Myocyte (in vitro differentiated cells): Measurements from ENCODE around the gene NOL3. TPM values are rescaled to one million over a fixed set of nuclear protein-coding genes. Genes with fewer than 3 reads are reported as not detected.

Experiments
- DNase-seq: peaks from one replicate; pipeline ENCODE4 v3.0.0-alpha.2; 2012; ENCODE audit warnings: low read depth
- microRNA counts: library from miRNA; unstranded; fragments of <30 nt; microRNA quantifications from one replicate; lab custom pipeline; 2016
- microRNA-seq: library from miRNA; unstranded; fragments of <30 nt; microRNA quantifications from one replicate; pipeline ENCODE4, GENCODE V29; 2016
- total RNA-seq: library from RNA; depleted of rRNA; stranded (reverse); fragments of >200 nt; gene quantifications from 2 replicates; pipeline ENCODE4 v1.2.3, GENCODE V29; 2014

The NOL3 gene
- total RNA-seq, 1 donor from 2014 or later, result 86.5 TPM

- no peak for DNase-seq
Observed at GRCh38 chr16:67204076-67204475, 33.7 kb downstream of the NOL3 start.

GRCh38 chr16:67206129-67206837 is 35.9 kb downstream of the NOL3 start:
- no peak for DNase-seq

- no peak for DNase-seq
Observed at GRCh38 chr16:67206838-67207248, 36.5 kb downstream of the NOL3 start.

GRCh38 chr16:67207249-67208091 is 37.1 kb downstream of the NOL3 start:
- DNase-seq, result peak; percentile 87

- no peak for DNase-seq
Observed at GRCh38 chr16:67208154-67208896, 38.0 kb downstream of the NOL3 start.

GRCh38 chr16:67209565-67209964 is 39.2 kb downstream of the NOL3 start:
- no peak for DNase-seq

GRCh38 chr16:67210069-67210937 is 40.0 kb downstream of the NOL3 start:
- no peak for DNase-seq

GRCh38 chr16:67211674-67212073 is 41.3 kb downstream of the NOL3 start:
- DNase-seq, result no peak

GRCh38 chr16:67212766-67213165 is 42.4 kb downstream of the NOL3 start:
- DNase-seq, result no peak

GRCh38 chr16:67213197-67214019 is 43.1 kb downstream of the NOL3 start:
- no peak for DNase-seq

GRCh38 chr16:67215706-67216105 is 45.4 kb downstream of the NOL3 start:
- DNase-seq, result no peak

- DNase-seq, result no peak
Observed at GRCh38 chr16:67216612-67217490, 46.5 kb downstream of the NOL3 start.

- DNase-seq, result no peak
Observed at GRCh38 chr16:67223992-67224391, 53.7 kb downstream of the NOL3 start.

MicroRNAs within 50 kb of the gene (microRNA counts, 767-probe panel; counts per million panel counts)
- microRNA hsa-miR-328 (lab: Ali Mortazavi, UCI), result not detected

Small RNAs within 50 kb of the gene (microRNA-seq; reads per million reads assigned to microRNA genes)
- 50.7 reads per million, percentile 48 among the genes with 10 or more reads in this experiment for gene MIR328

Other genes starting within 250 kb of the NOL3 start
- gene RRAD, start 245.0 kb upstream of the NOL3 start, total RNA-seq, result 26.3 and 60.5 TPM in 2 replicates
- 168 and 235 TPM in 2 replicates for gene CIAO2B, start 236.1 kb upstream of the NOL3 start, total RNA-seq
- 70.7 and 81.0 TPM in 2 replicates for gene CES2, start 235.0 kb upstream of the NOL3 start, total RNA-seq
- 1.7 and 1.9 TPM in 2 replicates for gene CES3, start 209.3 kb upstream of the NOL3 start, total RNA-seq
- gene CES4A, start 181.9 kb upstream of the NOL3 start, total RNA-seq, result 0.10 and 0.19 TPM in 2 replicates
- 54.1 and 75.1 TPM in 2 replicates for gene CBFB, start 141.4 kb upstream of the NOL3 start, total RNA-seq
- gene PHAF1, start 60.6 kb upstream of the NOL3 start, total RNA-seq, result 22.4 and 30.7 TPM in 2 replicates
- 56.1 and 57.4 TPM in 2 replicates for gene B3GNT9, start 19.5 kb upstream of the NOL3 start, total RNA-seq
- 19.1 and 21.0 TPM in 2 replicates for gene TRADD, start 10.6 kb upstream of the NOL3 start, total RNA-seq
- gene FBXL8, start 10.6 kb upstream of the NOL3 start, total RNA-seq, result 39.3 and 46.4 TPM in 2 replicates
- 20.9 and 29.3 TPM in 2 replicates for gene HSF4, start 5.8 kb upstream of the NOL3 start, total RNA-seq
- gene MATCAP1, start 13.4 kb downstream of the NOL3 start, total RNA-seq, result 27.2 and 28.6 TPM in 2 replicates
- gene EXOC3L1, start 19.6 kb downstream of the NOL3 start, total RNA-seq, result 0.99 and 2.1 TPM in 2 replicates
- 75.8 and 93.9 TPM in 2 replicates for gene E2F4, start 21.6 kb downstream of the NOL3 start, total RNA-seq
- 0.56 and 0.99 TPM in 2 replicates for gene ELMO3, start 28.6 kb downstream of the NOL3 start, total RNA-seq
- gene TMEM208, start 56.6 kb downstream of the NOL3 start, total RNA-seq, result 31.6 and 32.8 TPM in 2 replicates
- 9.6 and 28.5 TPM in 2 replicates for gene FHOD1, start 76.9 kb downstream of the NOL3 start, total RNA-seq
- gene SLC9A5, start 78.4 kb downstream of the NOL3 start, total RNA-seq, result 0.94 and 1.2 TPM in 2 replicates
- 0.32 and 0.42 TPM in 2 replicates for gene PLEKHG4, start 109.0 kb downstream of the NOL3 start, total RNA-seq
- gene KCTD19, start 156.2 kb downstream of the NOL3 start, total RNA-seq, result not detected in 2 replicates
- not detected in 2 replicates for gene LRRC36, start 156.3 kb downstream of the NOL3 start, total RNA-seq
- gene TPPP3, start 223.0 kb downstream of the NOL3 start, total RNA-seq, result 30.0 and 67.0 TPM in 2 replicates
- gene ZDHHC1, start 245.9 kb downstream of the NOL3 start, total RNA-seq, result 12.8 and 19.2 TPM in 2 replicates